H9 (cell line): Measurements from ENCODE around the gene KTN1. TPM values are rescaled to one million over a fixed set of nuclear protein-coding genes. Genes with fewer than 3 reads are reported as not detected.

Experiments
- DNase-seq: peaks from one replicate; pipeline ENCODE4 v3.0.0-alpha.2; 2017
- H2AFZ ChIP-seq: one replicate; pipeline ENCODE4 v1.6.1; 2013; ENCODE audit warnings: mild to moderate bottlenecking, low read length, control low read depth, moderate library complexity
- H2AK5ac ChIP-seq: 2 replicates; pipeline ENCODE4 v1.6.1; 2013; ENCODE audit warnings: low read length, control low read depth, mixed read lengths; ENCODE audit not compliant: insufficient read length
- H2BK120ac ChIP-seq: one replicate; pipeline ENCODE4 v1.6.1; 2013; ENCODE audit warnings: low read depth, mild to moderate bottlenecking, low read length, control low read depth, inconsistent platforms; ENCODE audit not compliant: poor library complexity, severe bottlenecking
- H2BK12ac ChIP-seq: 2 replicates; pipeline ENCODE4 v1.6.1; 2013; ENCODE audit warnings: low read length, control low read depth, mixed read lengths, low read depth; ENCODE audit not compliant: insufficient read length
- H2BK15ac ChIP-seq: 2 replicates; pipeline ENCODE4 v1.6.1; 2013; ENCODE audit warnings: low read depth, low read length, control low read depth
- H2BK20ac ChIP-seq: one replicate; pipeline ENCODE4 v1.6.1; 2013; ENCODE audit warnings: low read depth, mild to moderate bottlenecking, low read length, control low read depth, inconsistent platforms; ENCODE audit not compliant: poor library complexity, severe bottlenecking
- H2BK5ac ChIP-seq: 2 replicates; pipeline ENCODE4 v1.6.1; 2013; ENCODE audit warnings: low read length, control low read depth, mixed read lengths; ENCODE audit not compliant: insufficient read length
- H3K14ac ChIP-seq: 2 replicates; pipeline ENCODE4 v1.6.1; 2013; ENCODE audit warnings: low read length, control low read depth; ENCODE audit not compliant: insufficient read depth
- H3K18ac ChIP-seq: 2 replicates; pipeline ENCODE4 v1.6.1; 2013; ENCODE audit warnings: low read depth, mild to moderate bottlenecking, mixed read lengths, low read length, control low read depth; ENCODE audit not compliant: insufficient read length
- H3K23ac ChIP-seq: 2 replicates; pipeline ENCODE4 v1.6.1; 2013; ENCODE audit warnings: low read length, control low read depth, mixed read lengths, low read depth; ENCODE audit not compliant: insufficient read length
- H3K23me2 ChIP-seq: 2 replicates; pipeline ENCODE4 v1.6.1; 2013; ENCODE audit warnings: low read depth, mild to moderate bottlenecking, mixed read lengths, low read length, control low read depth; ENCODE audit not compliant: insufficient read length, poor library complexity, severe bottlenecking
- H3K27ac ChIP-seq: 2 replicates; pipeline ENCODE4 v1.5.1; 2013; ENCODE audit warnings: low read length, control low read depth, mixed read lengths, low read depth; ENCODE audit not compliant: insufficient read length
- H3K27me3 ChIP-seq: 2 replicates; pipeline ENCODE4 v1.6.1; 2013; ENCODE audit warnings: low read length, control low read depth, inconsistent platforms; ENCODE audit not compliant: insufficient read depth
- H3K4ac ChIP-seq: 2 replicates; pipeline ENCODE4 v1.6.1; 2013; ENCODE audit warnings: low read depth, mild to moderate bottlenecking, control low read depth, inconsistent platforms, low read length, moderate library complexity
- H3K4me1 ChIP-seq: 2 replicates; pipeline ENCODE4 v1.6.1; 2013; ENCODE audit warnings: low read length, control low read depth, inconsistent platforms; ENCODE audit not compliant: insufficient read depth
- H3K4me2 ChIP-seq: 2 replicates; pipeline ENCODE4 v1.6.1; 2013; ENCODE audit warnings: low read length, control low read depth, mixed read lengths; ENCODE audit not compliant: insufficient read length, insufficient read depth
- H3K56ac ChIP-seq: 2 replicates; pipeline ENCODE4 v1.6.1; 2013; ENCODE audit warnings: low read depth, mild to moderate bottlenecking, mixed read lengths, low read length, control low read depth; ENCODE audit not compliant: insufficient read length
- H3K79me1 ChIP-seq: 2 replicates; pipeline ENCODE4 v1.6.1; 2013; ENCODE audit warnings: low read depth, mild to moderate bottlenecking, moderate library complexity, low read length, control low read depth, inconsistent platforms; ENCODE audit not compliant: insufficient read depth, poor library complexity, severe bottlenecking
- H3K79me2 ChIP-seq: 2 replicates; pipeline ENCODE4 v1.6.1; 2013; ENCODE audit warnings: low read length, control low read depth, inconsistent platforms; ENCODE audit not compliant: insufficient read depth
- H3K9ac ChIP-seq: 2 replicates; pipeline ENCODE4 v1.6.1; 2013; ENCODE audit warnings: low read length, control low read depth, mixed read lengths; ENCODE audit not compliant: insufficient read length; ENCODE audit errors: extremely low read depth
- H3K9me3 ChIP-seq: one replicate; pipeline ENCODE4 v1.6.1; 2013; ENCODE audit warnings: low read depth, low read length, inconsistent platforms; ENCODE audit not compliant: control insufficient read depth
- H3T11ph ChIP-seq: one replicate; pipeline ENCODE4 v1.6.1; 2013; ENCODE audit warnings: mild to moderate bottlenecking, low read length, control low read depth, inconsistent platforms
- H4K20me1 ChIP-seq: one replicate; pipeline ENCODE4 v1.6.1; 2013; ENCODE audit not compliant: control insufficient read depth, insufficient read length, insufficient read depth
- H4K5ac ChIP-seq: 2 replicates; pipeline ENCODE4 v1.6.1; 2013; ENCODE audit warnings: low read depth, mild to moderate bottlenecking, mixed read lengths, low read length, control low read depth; ENCODE audit not compliant: insufficient read length
- H4K8ac ChIP-seq: replicated peaks from 2 replicates; pipeline ENCODE4 v1.6.1; 2013; ENCODE audit warnings: low read length, control low read depth, mixed read lengths, low read depth; ENCODE audit not compliant: insufficient read length
- H4K91ac ChIP-seq: 2 replicates; pipeline ENCODE4 v1.6.1; 2013; ENCODE audit warnings: low read depth, mild to moderate bottlenecking, moderate library complexity, mixed read lengths, low read length, control low read depth; ENCODE audit not compliant: insufficient read length
- H3K27ac Mint-ChIP-seq, 3 experiments: 2 replicates in 2 of 3; 3 replicates in 1 of 3; pipeline ENCODE4 v1.8.0; 2020 to 2021; ENCODE audit warnings: mixed read lengths in 3 of 3, mild to moderate bottlenecking in 1 of 3, moderate library complexity in 1 of 3
- H3K27me3 Mint-ChIP-seq: 2 replicates; pipeline ENCODE4 v1.8.0; 2021; ENCODE audit warnings: low read depth, mild to moderate bottlenecking, moderate library complexity, mixed read lengths
- H3K36me3 Mint-ChIP-seq, 3 experiments: 2 replicates in 2 of 3; 3 replicates in 1 of 3; pipeline ENCODE4 v1.8.0; 2020 to 2021; ENCODE audit warnings: low read depth in 3 of 3, mixed read lengths in 3 of 3; ENCODE audit not compliant: insufficient read depth in 1 of 3
- H3K4me1 Mint-ChIP-seq, 2 experiments: 2 replicates each; pipeline ENCODE4 v1.8.0; 2020; ENCODE audit warnings: mixed read lengths in 2 of 2
- H3K4me3 Mint-ChIP-seq, 2 experiments: 2 replicates in 1 of 2; 3 replicates in 1 of 2; pipeline ENCODE4 v1.8.0; 2020 to 2021; ENCODE audit warnings: mild to moderate bottlenecking in 2 of 2, mixed read lengths in 2 of 2, moderate library complexity in 1 of 2
- H3K9me3 Mint-ChIP-seq, 2 experiments: 2 replicates in 1 of 2; 3 replicates in 1 of 2; pipeline ENCODE4 v1.8.0; 2020; ENCODE audit warnings: mild to moderate bottlenecking in 2 of 2, mixed read lengths in 2 of 2, moderate library complexity in 1 of 2
- CTCF ChIP-seq: fragments of 200-600 bp; sonication (generic); conservative IDR thresholded peaks from 3 replicates; pipeline ENCODE4 v1.8.0; 2021; ENCODE audit warnings: antibody characterized with exemption, mild to moderate bottlenecking
- whole genome bisulfite sequencing: extraction: QIAGEN DNeasy Blood & Tissue Kit; methylation state at CpG from one replicate; pipeline ENCODE4 v1.1.7; 2013; ENCODE audit warnings: missing lambda C conversion rate, low lambda C conversion rate, mixed read lengths; ENCODE audit not compliant: insufficient read length; ENCODE audit errors: extremely low coverage; 5-methylcytosine and 5-hydroxymethylcytosine counted together
- total RNA-seq: library from RNA; stranded (reverse); gene quantifications from 2 replicates; pipeline ENCODE4 v1.2.1, GENCODE V29; 2021

Gene KTN1
- total RNA-seq, 1 experiment from 2014 or later: 128 TPM

- no peak overlapping the region for H3K27ac ChIP-seq
- H4K91ac ChIP-seq: no peak overlapping the region
- no peaks in the 10 kb centered on the region for H3K79me2 ChIP-seq
- H3T11ph ChIP-seq: no peak overlapping the region
- Mint-ChIP-seq H3K9me3 (no peaks in the 10 kb centered on the region), H3K27me3 (no peaks in the 10 kb centered on the region), H3K4me1 (no peaks in the 10 kb centered on the region), H3K27ac (no peak overlapping the region), H3K36me3 (peaks cover 6 to 38% (median 36%) of the 10 kb centered on the region in 3 experiments; a peak in 5 of 7 replicates), H3K4me3 (no peak overlapping the region)
- H3K4me2 ChIP-seq: no peak overlapping the region
- H3K4ac ChIP-seq: no peak overlapping the region
- no peaks in the 10 kb centered on the region for H3K9me3 ChIP-seq
- no peak for TF ChIP-seq CTCF
- no peak overlapping the region for H3K23ac ChIP-seq
- no peak overlapping the region for H2BK12ac ChIP-seq
- H2BK5ac ChIP-seq: no peak overlapping the region
- H3K18ac ChIP-seq: no peak overlapping the region
- H3K27me3 ChIP-seq: no peaks in the 10 kb centered on the region
- H3K14ac ChIP-seq: no peak overlapping the region
- H2AK5ac ChIP-seq: no peak overlapping the region
- no peak overlapping the region for H2AFZ ChIP-seq
- no peak overlapping the region for H4K5ac ChIP-seq
- whole genome bisulfite sequencing: no CpG with 5 or more reads among the region's 2 CpGs
- no peak overlapping the region for H2BK120ac ChIP-seq
- H3K23me2 ChIP-seq: no peaks in the 10 kb centered on the region
- no peak overlapping the region for H4K8ac ChIP-seq
- no peak overlapping the region for H2BK20ac ChIP-seq
- H2BK15ac ChIP-seq: no peak overlapping the region
- H3K79me1 ChIP-seq: no peaks in the 10 kb centered on the region
- no peak overlapping the region for H3K9ac ChIP-seq
- H3K4me1 ChIP-seq: no peaks in the 10 kb centered on the region
- no peaks in the 10 kb centered on the region for H4K20me1 ChIP-seq
- no peak overlapping the region for H3K56ac ChIP-seq
- DNase-seq: no peak
Observed at GRCh38 chr14:55667801-55668200, 87.8 kb downstream of the KTN1 start.
